HG03520 (cell line): ENCODE data around the gene CAPRIN2.

Experiments
- ATAC-seq: cut with Tn5 transposase; IDR thresholded peaks from one replicate; pipeline ENCODE4 v1.9.1; 2021; ENCODE audit warnings: mild to moderate bottlenecking, moderate library complexity; ENCODE audit not compliant: unreplicated experiment

The CAPRIN2 gene

DNA sequence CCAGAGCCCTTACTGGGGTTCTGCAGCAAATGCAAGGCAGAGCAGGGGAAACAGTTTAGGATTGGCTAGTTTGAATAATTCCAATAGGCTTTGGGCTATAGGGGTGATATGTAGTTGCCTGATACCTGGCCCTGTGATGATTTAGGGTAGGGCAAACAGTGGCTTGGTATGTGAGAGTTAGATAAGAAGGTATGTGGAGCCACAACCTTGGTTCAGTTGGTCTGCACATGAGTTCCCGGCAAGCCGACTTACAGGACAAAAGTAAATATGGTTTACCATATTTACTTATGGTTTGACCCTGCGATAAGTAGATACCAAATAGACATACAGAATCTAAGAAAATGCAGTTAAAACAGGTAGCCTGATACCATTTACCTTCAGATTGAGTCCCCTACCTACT lies 8.3 kb upstream of the CAPRIN2 start:
- ATAC-seq: no peak

DNA sequence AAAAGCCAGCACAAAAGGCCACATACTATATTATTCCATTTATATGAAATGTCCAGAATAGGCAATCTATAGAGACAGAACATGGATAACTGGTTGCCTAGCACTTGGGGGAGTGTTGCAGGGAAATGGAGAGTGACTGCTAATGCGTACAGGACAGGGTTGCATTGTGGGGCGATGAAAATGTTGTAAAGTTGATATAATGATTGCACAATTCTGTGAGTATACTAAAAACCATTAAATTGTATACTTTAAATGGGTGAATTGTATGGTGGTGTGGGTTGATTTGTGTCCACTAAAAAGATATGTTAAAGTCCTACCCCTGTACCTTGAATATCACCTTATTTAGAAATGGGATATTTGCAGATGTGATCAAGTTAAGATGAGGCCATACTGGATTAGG lies 7.0 kb upstream of the CAPRIN2 start:
- no peak for ATAC-seq

GRCh38 chr12:30757316-30757715 lies 2.6 kb upstream of the CAPRIN2 start:
- no peak for ATAC-seq

GRCh38 chr12:30756074-30756473 lies 1.3 kb upstream of the CAPRIN2 start:
- ATAC-seq: no peak

- ATAC-seq: no peak
These were observed 628 bp upstream of the CAPRIN2 start for GRCh38 chr12:30755395-30755762.

GRCh38 chr12:30754383-30754749 lies 385 bp downstream of the CAPRIN2 start:
- ATAC-seq: peak; percentile 28

- ATAC-seq: no peak
These were observed 884 bp downstream of the CAPRIN2 start for GRCh38 chr12:30753751-30754382.

- ATAC-seq: no peak
These were observed 1.5 kb downstream of the CAPRIN2 start for GRCh38 chr12:30753233-30753632.

DNA sequence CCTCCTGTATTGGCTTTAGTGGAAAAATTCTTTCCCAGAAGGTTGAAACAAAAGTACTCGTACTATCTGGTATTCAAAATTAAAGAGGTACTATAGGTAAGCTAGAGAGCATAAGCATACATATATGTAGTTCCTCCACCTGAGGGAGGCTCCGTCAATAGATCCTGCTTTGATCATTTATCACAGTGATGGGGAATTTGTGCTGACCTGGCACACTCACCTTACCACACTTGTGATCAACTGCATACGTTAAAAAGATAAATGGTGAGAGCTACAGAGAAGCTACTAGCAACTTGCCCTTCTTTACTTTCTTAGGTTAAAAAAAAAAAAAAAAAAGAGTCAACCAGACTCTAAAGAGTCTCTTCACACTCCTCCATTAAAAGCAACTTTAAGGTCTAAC lies 2.5 kb downstream of the CAPRIN2 start:
- no peak for ATAC-seq

DNA sequence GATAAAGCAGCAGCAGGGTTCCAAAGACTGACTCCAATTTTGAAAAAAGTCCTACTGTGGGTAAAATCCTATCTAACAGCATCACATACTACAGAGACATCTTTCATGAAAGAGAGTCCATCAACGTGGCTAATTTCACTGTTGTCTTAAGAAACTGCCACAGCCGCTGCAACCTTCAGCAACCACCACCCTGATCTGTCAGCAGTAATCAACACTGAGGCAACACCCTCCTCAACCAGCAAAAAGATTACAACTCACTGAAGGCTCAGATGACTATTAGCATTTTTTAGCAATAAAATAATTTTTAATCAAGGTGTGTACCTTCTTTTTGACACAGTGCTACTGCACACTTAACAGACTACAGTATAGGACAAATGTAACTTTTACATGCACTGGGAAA lies 6.6 kb downstream of the CAPRIN2 start:
- no peak for ATAC-seq

GRCh38 chr12:30746190-30746589 lies 8.6 kb downstream of the CAPRIN2 start:
- ATAC-seq: no peak

GRCh38 chr12:30744321-30744720 lies 10.4 kb downstream of the CAPRIN2 start:
- ATAC-seq: no peak

GRCh38 chr12:30740274-30740673 lies 14.5 kb downstream of the CAPRIN2 start:
- no peak for ATAC-seq

- ATAC-seq: no peak
These were observed 15.7 kb downstream of the CAPRIN2 start for GRCh38 chr12:30739020-30739419.

DNA sequence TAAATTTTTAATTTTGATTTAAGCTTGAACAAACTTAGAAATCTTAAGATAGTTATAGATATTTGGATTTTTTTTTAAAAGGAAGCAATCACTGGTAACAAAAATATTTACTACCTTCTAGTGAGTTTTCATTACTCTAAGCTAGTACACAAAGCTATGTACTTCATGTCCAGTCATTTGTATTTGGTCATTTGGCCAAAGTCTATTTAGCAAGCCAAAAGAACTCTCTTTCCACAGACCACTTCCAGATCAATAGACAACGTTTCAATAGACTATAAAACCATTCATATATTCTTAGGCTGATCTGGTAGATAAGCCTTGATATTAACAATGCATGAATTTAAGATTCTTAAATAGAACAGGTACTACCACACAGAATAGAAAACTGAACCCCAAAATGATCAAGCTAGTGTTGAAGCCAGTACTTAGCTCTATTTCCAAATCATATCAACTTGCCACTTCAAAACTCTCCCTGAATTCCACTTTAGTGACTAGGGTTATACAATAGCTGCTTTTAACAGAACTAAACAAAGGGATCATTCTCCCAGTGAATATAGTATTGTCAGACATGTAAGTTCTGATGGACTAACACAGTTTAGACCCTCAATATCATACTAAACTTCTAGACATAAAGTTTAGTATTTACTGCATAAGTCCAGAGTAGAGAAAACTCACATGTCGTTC lies 21.7 kb downstream of the CAPRIN2 start:
- ATAC-seq: no peak

- no peak for ATAC-seq
These were observed 24.7 kb downstream of the CAPRIN2 start for GRCh38 chr12:30730011-30730410.

DNA sequence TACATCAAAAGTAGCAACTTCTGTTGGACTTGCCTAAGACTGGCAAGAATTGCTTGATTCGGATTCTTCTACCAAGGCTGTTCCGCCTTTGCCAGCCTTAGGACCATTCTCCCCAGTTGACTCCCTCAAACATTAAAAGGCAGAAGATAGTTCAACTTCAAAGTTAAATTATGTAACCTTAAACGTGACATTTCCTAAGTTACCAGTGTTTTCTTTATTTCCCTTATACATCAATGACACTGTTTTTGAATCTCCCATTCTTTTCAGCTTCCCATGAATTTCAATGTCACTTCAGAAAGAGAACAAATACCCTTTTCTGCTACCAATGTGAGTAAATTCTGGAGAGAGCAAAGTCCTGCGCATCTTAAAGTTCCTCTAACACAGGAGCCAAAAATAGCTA lies 25.2 kb downstream of the CAPRIN2 start:
- no peak for ATAC-seq

- no peak for ATAC-seq
These were observed 28.1 kb downstream of the CAPRIN2 start for GRCh38 chr12:30726647-30727046.

DNA sequence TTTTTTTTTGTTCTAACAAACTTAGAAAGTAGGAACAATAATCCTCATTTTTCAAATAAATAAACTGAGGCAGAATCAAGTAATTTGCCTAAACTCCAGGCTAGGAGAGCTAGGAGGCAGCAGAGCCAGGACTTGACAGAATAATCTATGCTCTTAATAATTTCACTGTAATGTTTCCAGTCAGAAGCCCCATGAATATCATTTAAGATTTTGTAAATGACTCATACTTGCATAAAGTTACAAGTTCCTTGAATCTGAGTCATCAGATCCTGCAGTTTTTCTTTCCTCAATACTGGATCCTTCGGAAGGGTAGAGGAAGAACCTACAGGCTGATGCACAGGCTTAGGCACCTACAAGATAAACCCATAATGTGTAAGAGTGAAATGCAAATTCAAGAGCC lies 29.0 kb downstream of the CAPRIN2 start:
- no peak for ATAC-seq

- no peak for ATAC-seq
These were observed 35.7 kb downstream of the CAPRIN2 start for GRCh38 chr12:30719060-30719459.

DNA sequence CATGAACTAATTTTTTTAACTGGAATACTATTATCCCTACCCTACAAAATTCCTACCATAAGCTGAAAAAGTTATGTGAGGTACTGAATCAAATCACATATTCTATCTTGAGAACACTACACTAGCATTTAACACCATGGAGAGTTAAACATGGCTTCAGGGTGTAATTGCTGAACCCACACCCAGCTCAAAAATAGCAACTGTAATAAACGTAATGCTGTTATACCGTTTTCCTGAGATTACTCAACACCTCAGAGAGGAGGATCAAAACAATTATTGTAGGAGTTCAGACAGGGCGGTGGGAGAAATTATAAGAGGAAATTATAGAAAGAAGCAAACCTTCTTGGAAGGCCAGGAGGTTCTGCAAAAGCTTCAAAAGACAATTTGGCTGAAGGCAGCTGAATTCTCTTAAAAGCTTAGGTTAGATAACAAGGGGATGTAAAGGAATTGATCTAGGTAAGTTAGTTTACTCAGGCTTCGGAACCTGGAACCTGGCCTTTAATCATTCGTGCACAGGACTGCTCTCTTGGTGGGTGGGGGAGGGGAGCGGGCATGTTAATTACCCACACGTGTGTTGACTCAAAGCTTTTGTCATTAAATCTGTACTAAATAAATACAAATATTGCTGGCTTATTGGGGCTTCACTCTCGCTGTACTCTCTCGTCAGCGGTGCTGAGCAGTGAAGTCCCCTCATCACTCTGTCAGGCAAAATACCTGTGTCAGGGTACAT lies 47.0 kb downstream of the CAPRIN2 start:
- no peak for ATAC-seq

DNA sequence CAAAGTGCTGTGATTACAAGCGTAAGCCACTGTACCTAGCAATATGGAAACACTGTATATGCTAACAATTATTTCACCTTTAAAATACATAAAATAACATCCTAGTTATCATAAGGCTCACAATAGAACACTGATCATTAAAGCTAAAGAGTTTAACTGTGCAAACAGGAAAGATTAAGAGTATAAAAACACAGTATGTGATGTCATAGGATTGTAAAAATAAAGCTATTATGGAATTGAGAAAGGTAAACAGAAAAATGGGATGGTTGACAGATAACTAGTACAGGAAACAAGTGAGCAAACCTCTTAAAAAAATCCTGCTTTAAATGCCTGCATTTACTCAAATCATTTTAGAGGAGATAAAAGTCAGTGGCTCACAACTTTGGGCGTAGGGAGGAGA lies 48.3 kb downstream of the CAPRIN2 start:
- no peak for ATAC-seq
